Fibroblast of lung (primary cell): ENCODE results near the gene NFKBIL1. TPM values are rescaled to one million over a fixed set of nuclear protein-coding genes. Genes with fewer than 3 reads are reported as not detected.

Experiments
- DNase-seq, 2 donors: peaks; one replicate each; pipeline versions ENCODE4 v3.0.0 to v3.0.0-alpha.2; 2010; ENCODE audit warnings: low read depth in 2 of 2
- H2AFZ ChIP-seq: 2 replicates; pipeline ENCODE4 v1.5.1; 2012; ENCODE audit warnings: low read length, control low read depth, inconsistent platforms
- H3K27ac ChIP-seq: 2 replicates; pipeline ENCODE4 v1.5.1; 2011; ENCODE audit warnings: low read length, control low read depth; ENCODE audit not compliant: insufficient read depth
- H3K27me3 ChIP-seq: 2 replicates; pipeline ENCODE4 v1.5.1; 2011; ENCODE audit warnings: mild to moderate bottlenecking, low read length; ENCODE audit not compliant: control insufficient read depth, insufficient read depth
- H3K36me3 ChIP-seq: 2 replicates; pipeline ENCODE4 v1.5.1; 2011; ENCODE audit warnings: low read length; ENCODE audit not compliant: control insufficient read depth, insufficient read depth
- H3K4me1 ChIP-seq: 2 replicates; pipeline ENCODE4 v1.5.1; 2011; ENCODE audit warnings: low read length; ENCODE audit not compliant: control insufficient read depth, insufficient read depth; ENCODE audit errors: extremely low read depth
- H3K4me2 ChIP-seq: 2 replicates; pipeline ENCODE4 v1.5.1; 2011; ENCODE audit warnings: low read length, control low read depth; ENCODE audit not compliant: insufficient read depth; ENCODE audit errors: extremely low read depth
- H3K4me3 ChIP-seq, 4 experiments: fragments of 200-600 bp in 1 of 4; sonication (generic) in 1 of 4; replicated peaks in 1 of 4; 2 replicates each; pipeline ENCODE4 v1.5.1; 2011 to 2016; ENCODE audit warnings: low read length in 4 of 4, low read depth in 3 of 4, mild to moderate bottlenecking in 3 of 4, control low read depth in 2 of 4, inconsistent platforms in 1 of 4, mixed read lengths in 1 of 4; ENCODE audit not compliant: insufficient read depth in 1 of 4; ENCODE audit errors: control extremely low read depth in 1 of 4
- H3K79me2 ChIP-seq: 2 replicates; pipeline ENCODE4 v1.5.1; 2012; ENCODE audit warnings: mild to moderate bottlenecking, low read length, inconsistent platforms; ENCODE audit not compliant: control insufficient read depth, insufficient read depth
- H3K9ac ChIP-seq: 2 replicates; pipeline ENCODE4 v1.5.1; 2011; ENCODE audit warnings: mild to moderate bottlenecking, low read length, control low read depth; ENCODE audit not compliant: insufficient read depth
- H3K9me3 ChIP-seq: 2 replicates; pipeline ENCODE4 v1.5.1; 2012; ENCODE audit warnings: low read depth, low read length; ENCODE audit not compliant: control insufficient read depth, insufficient read depth
- H4K20me1 ChIP-seq: 2 replicates; pipeline ENCODE4 v1.5.1; 2011; ENCODE audit warnings: low read length; ENCODE audit not compliant: control insufficient read depth, insufficient read depth; ENCODE audit errors: extremely low read depth
- EZH2 ChIP-seq: IDR thresholded peaks from 2 replicates; pipeline ENCODE4 v1.5.1; 2012; ENCODE audit warnings: low read length, control low read depth, mild to moderate bottlenecking; ENCODE audit errors: missing control alignments
- polyA plus RNA-seq, 2 donors: library from polyadenylated mRNA; depleted of rRNA in 1 of 2; stranded (reverse) in 1 of 2; unstranded in 1 of 2; fragments of >200 nt; gene quantifications; 2 replicates each; pipeline ENCODE4 v1.2.1, GENCODE V29; 2011 to 2012; ENCODE audit warnings: missing spikeins in 1 of 2
- total RNA-seq: library from RNA; depleted of rRNA; stranded (reverse); fragments of >200 nt; gene quantifications from 2 replicates; pipeline ENCODE4 v1.2.1, GENCODE V29; 2014
- TF ChIP-seq, protein P1 (sequence below), 2 donors: IDR thresholded peaks in 1 of 2; conservative IDR thresholded peaks in 1 of 2; 1 replicate in 1 of 2; 2 replicates in 1 of 2; pipeline ENCODE4 v1.5.1; 2011 to 2012; ENCODE audit warnings: low read length in 2 of 2, control low read depth in 1 of 2, inconsistent platforms in 1 of 2, low read depth in 1 of 2, mild to moderate bottlenecking in 1 of 2

Gene NFKBIL1
- total and polyA plus RNA-seq, 2 donors (not counting 1 experiment from before 2014, with no cell fraction given) = 5.1 to 44.3 TPM

- Histone ChIP-seq H3K4me3 (no peak overlapping the region), H4K20me1 (no peaks in the 10 kb centered on the region), H3K4me1 (peaks cover 11% of the 10 kb centered on the region), H3K36me3 (peaks cover 6% of the 10 kb centered on the region), H3K27me3 (no peaks in the 10 kb centered on the region), H3K79me2 (no peaks in the 10 kb centered on the region), H2AFZ (no peak overlapping the region), H3K4me2 (no peak overlapping the region), H3K27ac (no peak overlapping the region), H3K9ac (no peak overlapping the region), H3K9me3 (no peaks in the 10 kb centered on the region)
- DNase-seq = no peak
- TF ChIP-seq, protein P1, sequence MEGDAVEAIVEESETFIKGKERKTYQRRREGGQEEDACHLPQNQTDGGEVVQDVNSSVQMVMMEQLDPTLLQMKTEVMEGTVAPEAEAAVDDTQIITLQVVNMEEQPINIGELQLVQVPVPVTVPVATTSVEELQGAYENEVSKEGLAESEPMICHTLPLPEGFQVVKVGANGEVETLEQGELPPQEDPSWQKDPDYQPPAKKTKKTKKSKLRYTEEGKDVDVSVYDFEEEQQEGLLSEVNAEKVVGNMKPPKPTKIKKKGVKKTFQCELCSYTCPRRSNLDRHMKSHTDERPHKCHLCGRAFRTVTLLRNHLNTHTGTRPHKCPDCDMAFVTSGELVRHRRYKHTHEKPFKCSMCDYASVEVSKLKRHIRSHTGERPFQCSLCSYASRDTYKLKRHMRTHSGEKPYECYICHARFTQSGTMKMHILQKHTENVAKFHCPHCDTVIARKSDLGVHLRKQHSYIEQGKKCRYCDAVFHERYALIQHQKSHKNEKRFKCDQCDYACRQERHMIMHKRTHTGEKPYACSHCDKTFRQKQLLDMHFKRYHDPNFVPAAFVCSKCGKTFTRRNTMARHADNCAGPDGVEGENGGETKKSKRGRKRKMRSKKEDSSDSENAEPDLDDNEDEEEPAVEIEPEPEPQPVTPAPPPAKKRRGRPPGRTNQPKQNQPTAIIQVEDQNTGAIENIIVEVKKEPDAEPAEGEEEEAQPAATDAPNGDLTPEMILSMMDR (conservative IDR thresholded peaks at IDR 0.05 in 1 of 2, IDR thresholded peaks at IDR 0.05 in 1 of 2; ENCODE audit: low read depth in 1 of 2, low read length in 2 of 2) = no peak
- TF ChIP-seq EZH2 = no peak
Measured at GRCh38 chr6:31557443-31558317, 10.3 kb downstream of the NFKBIL1 start.

DNA sequence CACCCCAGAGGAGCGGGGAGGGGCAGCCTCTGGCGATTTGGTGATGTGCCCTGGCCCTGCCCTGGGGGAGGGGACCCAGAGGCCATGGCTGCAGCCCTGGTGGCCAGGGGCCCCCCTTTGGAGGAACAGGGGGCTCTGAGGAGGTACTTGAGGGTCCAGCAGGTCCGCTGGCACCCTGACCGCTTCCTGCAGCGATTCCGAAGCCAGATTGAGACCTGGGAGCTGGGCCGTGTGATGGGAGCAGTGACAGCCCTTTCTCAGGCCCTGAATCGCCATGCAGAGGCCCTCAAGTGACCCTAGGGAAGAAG is 10.9 kb downstream of the NFKBIL1 start:
- Histone ChIP-seq H3K27ac (no peak overlapping the region), H3K4me1 (peaks cover 11% of the 10 kb centered on the region), H3K9ac (no peak overlapping the region)

More for the DNA sequence above, 10.9 kb downstream of the NFKBIL1 start:
- Histone ChIP-seq H3K36me3 (peaks cover 6% of the 10 kb centered on the region), H3K27me3 (no peaks in the 10 kb centered on the region), H2AFZ (no peak overlapping the region), H3K79me2 (no peaks in the 10 kb centered on the region), H3K4me2 (no peak overlapping the region), H4K20me1 (no peaks in the 10 kb centered on the region), H3K4me3 (no peak overlapping the region), H3K9me3 (no peaks in the 10 kb centered on the region)
- TF ChIP-seq, protein P1 (conservative IDR thresholded peaks at IDR 0.05 in 1 of 2, IDR thresholded peaks at IDR 0.05 in 1 of 2; ENCODE audit: low read depth in 1 of 2, low read length in 2 of 2) = no peak
- no peak for TF ChIP-seq EZH2
- no peak for DNase-seq
